Neural crest cell (in vitro differentiated cells): Measurements from ENCODE around the gene TRPM8. TPM values are rescaled to one million over a fixed set of nuclear protein-coding genes. Genes with fewer than 3 reads are reported as not detected.

Experiments
- DNase-seq: peaks from one replicate; pipeline ENCODE4 v3.0.0; 2021; ENCODE audit warnings: low read depth, mixed read lengths, low spot score
- H3K27ac Mint-ChIP-seq: one replicate; pipeline ENCODE4 v1.8.0; 2021; ENCODE audit warnings: mild to moderate bottlenecking, mixed read lengths; ENCODE audit not compliant: unreplicated experiment
- H3K27me3 Mint-ChIP-seq: 2 replicates; pipeline ENCODE4 v1.8.0; 2021; ENCODE audit warnings: low read depth, mild to moderate bottlenecking, mixed read lengths
- H3K36me3 Mint-ChIP-seq: 2 replicates; pipeline ENCODE4 v1.8.0; 2021; ENCODE audit warnings: low read depth, mild to moderate bottlenecking, mixed read lengths
- H3K4me1 Mint-ChIP-seq: 2 replicates; pipeline ENCODE4 v1.8.0; 2021; ENCODE audit warnings: mixed read lengths
- H3K4me3 Mint-ChIP-seq: one replicate; pipeline ENCODE4 v1.8.0; 2021; ENCODE audit warnings: mild to moderate bottlenecking, mixed read lengths
- H3K9me3 Mint-ChIP-seq: 2 replicates; pipeline ENCODE4 v1.8.0; 2021; ENCODE audit warnings: mixed read lengths
- total RNA-seq: library from RNA; stranded (reverse); gene quantifications from 2 replicates; pipeline ENCODE4 v1.2.1, GENCODE V29; 2021
- TF ChIP-seq, protein P1 (sequence below): fragments of 200-600 bp; sonication (generic); conservative IDR thresholded peaks from 2 replicates; pipeline ENCODE4 v1.5.0; 2021; ENCODE audit warnings: antibody characterized with exemption, mild to moderate bottlenecking

Gene TRPM8
- total RNA-seq, 1 donor from 2014 or later: 0.07 TPM

DNA sequence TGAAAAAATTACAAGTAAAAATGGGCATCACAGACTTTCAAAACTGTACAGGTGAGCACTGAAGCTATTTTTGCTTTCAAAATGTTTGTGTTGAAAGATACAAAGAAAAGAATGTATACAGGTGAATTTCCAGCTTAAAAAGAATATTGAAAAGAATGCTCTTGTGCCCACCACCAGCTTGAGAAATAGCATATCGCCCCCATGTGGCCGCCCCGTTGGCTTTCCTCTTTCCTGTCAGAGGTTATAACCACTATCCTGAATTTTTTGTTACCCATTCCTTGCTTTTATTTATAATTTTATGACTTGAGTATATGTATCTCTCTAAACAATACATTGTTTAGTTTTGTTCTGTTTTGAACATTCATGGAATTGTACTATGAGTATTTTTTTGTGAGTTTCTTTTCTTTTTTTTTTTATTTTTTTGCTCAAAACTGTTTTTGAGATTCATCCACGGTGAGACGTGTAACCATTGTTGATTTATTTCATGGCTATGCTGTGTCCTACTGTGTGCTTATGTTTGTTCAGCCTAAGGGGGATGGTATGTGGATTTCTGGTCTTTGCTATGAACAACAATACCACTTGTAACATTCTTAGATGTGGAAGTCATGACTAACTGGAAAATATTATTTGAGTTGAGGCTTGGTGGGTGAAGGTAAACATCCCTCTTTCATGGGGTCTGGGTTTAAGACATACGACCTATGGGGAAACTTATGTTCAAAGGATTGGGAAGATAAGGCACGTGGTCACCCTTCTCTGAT lies 11.6 kb downstream of the TRPM8 start:
- no peaks in the 10 kb centered on the region for H3K36me3 Mint-ChIP-seq
- H3K27ac Mint-ChIP-seq: no peak overlapping the region
- H3K4me3 Mint-ChIP-seq: no peak overlapping the region

DNA sequence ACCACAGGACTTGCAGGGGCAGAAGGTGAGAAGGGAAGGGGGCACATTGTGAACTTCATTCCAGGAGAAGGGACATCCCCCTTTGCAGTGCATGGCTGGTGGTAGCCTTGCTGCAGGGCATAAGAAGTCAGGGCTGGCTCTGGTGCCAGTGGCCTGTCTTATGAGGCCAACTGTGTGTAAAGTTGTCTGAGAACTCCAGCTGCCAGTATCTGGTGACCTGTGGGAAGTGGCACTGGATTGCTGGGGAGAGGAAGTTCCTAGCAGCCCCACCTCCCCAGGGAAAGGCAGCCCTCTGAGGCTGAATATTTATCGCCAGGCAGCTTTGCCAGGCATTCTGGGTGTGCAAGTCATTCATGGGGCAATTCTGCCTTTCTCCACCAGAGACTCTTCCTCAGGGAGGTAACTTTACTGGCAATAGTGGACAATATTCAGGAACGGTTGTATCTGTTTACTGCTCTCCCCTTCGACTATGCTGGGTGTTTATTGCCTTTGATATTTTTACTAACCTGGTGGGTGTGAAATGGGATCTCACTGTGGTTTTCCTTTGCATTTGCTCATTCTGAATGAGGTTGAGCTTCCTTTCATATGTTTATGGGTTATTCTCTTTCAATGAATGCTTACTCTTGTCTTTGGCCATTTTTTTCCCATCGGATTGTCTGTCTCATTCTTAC lies 12.3 kb downstream of the TRPM8 start:
- H3K4me1 Mint-ChIP-seq: no peaks in the 10 kb centered on the region
- H3K27ac Mint-ChIP-seq: no peak overlapping the region
- DNase-seq: no peak
- H3K36me3 Mint-ChIP-seq: no peaks in the 10 kb centered on the region
- TF ChIP-seq, protein P1, sequence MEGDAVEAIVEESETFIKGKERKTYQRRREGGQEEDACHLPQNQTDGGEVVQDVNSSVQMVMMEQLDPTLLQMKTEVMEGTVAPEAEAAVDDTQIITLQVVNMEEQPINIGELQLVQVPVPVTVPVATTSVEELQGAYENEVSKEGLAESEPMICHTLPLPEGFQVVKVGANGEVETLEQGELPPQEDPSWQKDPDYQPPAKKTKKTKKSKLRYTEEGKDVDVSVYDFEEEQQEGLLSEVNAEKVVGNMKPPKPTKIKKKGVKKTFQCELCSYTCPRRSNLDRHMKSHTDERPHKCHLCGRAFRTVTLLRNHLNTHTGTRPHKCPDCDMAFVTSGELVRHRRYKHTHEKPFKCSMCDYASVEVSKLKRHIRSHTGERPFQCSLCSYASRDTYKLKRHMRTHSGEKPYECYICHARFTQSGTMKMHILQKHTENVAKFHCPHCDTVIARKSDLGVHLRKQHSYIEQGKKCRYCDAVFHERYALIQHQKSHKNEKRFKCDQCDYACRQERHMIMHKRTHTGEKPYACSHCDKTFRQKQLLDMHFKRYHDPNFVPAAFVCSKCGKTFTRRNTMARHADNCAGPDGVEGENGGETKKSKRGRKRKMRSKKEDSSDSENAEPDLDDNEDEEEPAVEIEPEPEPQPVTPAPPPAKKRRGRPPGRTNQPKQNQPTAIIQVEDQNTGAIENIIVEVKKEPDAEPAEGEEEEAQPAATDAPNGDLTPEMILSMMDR: peak; percentile 27
- H3K27me3 Mint-ChIP-seq: peaks cover 36% of the 10 kb centered on the region
- no peak overlapping the region for H3K4me3 Mint-ChIP-seq
- peaks cover 3% of the 10 kb centered on the region for H3K9me3 Mint-ChIP-seq

More for the DNA sequence above, 11.6 kb downstream of the TRPM8 start:
- peaks cover 3% of the 10 kb centered on the region for H3K9me3 Mint-ChIP-seq
- DNase-seq: peak; percentile 43
- TF ChIP-seq, protein P1: peak; percentile 73
- no peaks in the 10 kb centered on the region for H3K4me1 Mint-ChIP-seq
- peaks cover 37% of the 10 kb centered on the region for H3K27me3 Mint-ChIP-seq

DNA sequence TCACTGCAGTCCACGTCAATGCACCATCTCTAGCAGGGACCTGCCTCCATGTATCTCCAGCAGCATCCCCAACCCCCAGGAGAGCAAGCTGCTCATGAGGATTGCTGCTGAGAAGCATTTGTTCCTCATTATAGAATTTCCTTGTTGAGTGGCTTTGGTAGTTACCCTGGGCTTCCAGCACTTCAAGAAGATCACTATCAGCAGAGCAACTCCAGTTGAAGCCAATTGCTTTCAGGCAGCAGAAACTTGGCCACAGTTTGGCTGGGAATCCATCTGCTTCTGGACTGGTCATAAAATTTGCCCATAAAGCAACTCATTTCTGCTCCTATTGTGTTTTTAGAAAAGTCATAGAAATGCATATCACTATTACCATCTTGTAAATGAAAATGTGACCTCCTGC lies 17.4 kb downstream of the TRPM8 start:
- peaks cover 3% of the 10 kb centered on the region for H3K9me3 Mint-ChIP-seq
- H3K4me1 Mint-ChIP-seq: peaks cover 4% of the 10 kb centered on the region
- TF ChIP-seq, protein P1: no peak
- no peak overlapping the region for H3K27ac Mint-ChIP-seq
- H3K4me3 Mint-ChIP-seq: no peak overlapping the region
- peaks cover 32% of the 10 kb centered on the region for H3K27me3 Mint-ChIP-seq
- H3K36me3 Mint-ChIP-seq: no peaks in the 10 kb centered on the region
- DNase-seq: no peak

DNA sequence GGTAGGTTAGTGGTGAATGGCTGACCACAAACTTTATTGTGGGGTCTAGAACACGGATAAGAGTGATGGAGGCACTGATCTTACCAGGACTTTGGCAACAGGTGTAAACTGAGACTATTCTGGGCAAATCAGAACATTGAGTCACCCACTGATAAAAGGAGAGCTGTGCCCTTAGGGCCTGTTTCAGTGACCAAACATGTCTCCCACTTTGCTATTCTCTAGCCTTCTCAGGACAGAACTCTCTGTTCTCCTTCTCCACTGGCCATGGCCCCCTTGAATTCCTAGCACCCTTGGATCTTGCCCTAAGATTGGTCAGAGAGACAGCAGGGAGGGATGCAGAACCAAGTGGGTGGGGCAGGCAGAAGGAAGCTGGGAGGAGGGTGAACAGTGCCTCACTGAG lies 18.3 kb downstream of the TRPM8 start:
- peaks cover 28% of the 10 kb centered on the region for H3K27me3 Mint-ChIP-seq
- DNase-seq: no peak
- no peak overlapping the region for H3K4me3 Mint-ChIP-seq
- no peaks in the 10 kb centered on the region for H3K36me3 Mint-ChIP-seq
- H3K27ac Mint-ChIP-seq: no peak overlapping the region
- peaks cover 4% of the 10 kb centered on the region for H3K9me3 Mint-ChIP-seq
- H3K4me1 Mint-ChIP-seq: peaks cover 4% of the 10 kb centered on the region
- TF ChIP-seq, protein P1: no peak

DNA sequence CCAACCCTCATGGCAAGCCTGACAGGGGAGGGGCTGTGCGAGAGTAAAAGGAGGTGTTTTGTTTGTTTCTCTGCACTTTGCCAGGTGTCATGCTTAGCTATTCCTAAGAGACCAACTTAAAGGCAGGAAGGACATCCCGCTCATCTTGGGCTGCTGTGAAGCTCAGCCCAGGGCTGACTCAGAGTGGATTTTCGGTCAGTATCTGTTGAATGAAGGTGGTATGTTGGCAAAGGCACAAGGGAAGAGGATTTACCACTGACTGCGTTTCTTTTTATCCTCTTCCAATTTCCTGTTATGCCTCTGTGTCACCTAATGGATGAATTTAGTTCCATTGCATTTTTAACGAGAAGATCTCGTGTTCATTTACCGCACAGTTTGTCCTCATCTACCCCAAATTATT lies 18.9 kb downstream of the TRPM8 start:
- no peak overlapping the region for H3K4me3 Mint-ChIP-seq
- H3K27ac Mint-ChIP-seq: no peak overlapping the region
- TF ChIP-seq, protein P1: no peak
- no peaks in the 10 kb centered on the region for H3K36me3 Mint-ChIP-seq
- H3K4me1 Mint-ChIP-seq: peaks cover 11% of the 10 kb centered on the region
- peaks cover 27% of the 10 kb centered on the region for H3K27me3 Mint-ChIP-seq
- no peak for DNase-seq
- peaks cover 8% of the 10 kb centered on the region for H3K9me3 Mint-ChIP-seq
